A673 (cell line): Measurements from ENCODE around the gene SOX6. TPM values are rescaled to one million over a fixed set of nuclear protein-coding genes. Genes with fewer than 3 reads are reported as not detected.

Experiments
- BruUV-seq: library from RNA; stranded (reverse); fragments of 400-500 nt; replicated peaks from 2 replicates; lab custom pipeline; 2021; lab: Mats Ljungman, UMichigan
- CTCF ChIA-PET: fragments of 300-600 bp; sonication (Branson Sonifier 250); formaldehyde crosslinking; loops from one replicate; lab custom pipeline; 2022; ENCODE audit warnings: antibody characterized with exemption; lab: Charles Lee
- POLR2A ChIA-PET: fragments of 300-600 bp; sonication (Branson Sonifier 250); formaldehyde crosslinking; loops from one replicate; lab custom pipeline; 2022; ENCODE audit warnings: antibody characterized with exemption; ENCODE audit not compliant: low non-redundant PET; lab: Charles Lee
- DNase-seq: peaks from one replicate; pipeline ENCODE4 v3.0.0-alpha.2; 2015; ENCODE audit warnings: low spot score
- H3K27ac ChIP-seq: fragments of 200-600 bp; sonication (generic); 2 replicates; pipeline ENCODE4 v1.5.1; 2016; ENCODE audit warnings: mixed run types, low read depth, mild to moderate bottlenecking, mixed read lengths, antibody characterized with exemption, low read length; ENCODE audit not compliant: poor library complexity, severe bottlenecking
- H3K27me3 ChIP-seq: fragments of 200-600 bp; sonication (generic); replicated peaks from 2 replicates; pipeline ENCODE4 v1.6.1; 2017; ENCODE audit warnings: mixed run types, low read depth, mild to moderate bottlenecking, mixed read lengths, antibody characterized with exemption, low read length; ENCODE audit not compliant: insufficient read depth, poor library complexity
- H3K36me3 ChIP-seq: fragments of 200-600 bp; sonication (generic); 2 replicates; pipeline ENCODE4 v1.6.1; 2016; ENCODE audit warnings: mixed run types, mild to moderate bottlenecking, mixed read lengths, antibody characterized with exemption, low read length; ENCODE audit not compliant: insufficient read depth, poor library complexity, severe bottlenecking
- H3K4me1 ChIP-seq: fragments of 200-600 bp; sonication (generic); 2 replicates; pipeline ENCODE4 v1.6.1; 2017; ENCODE audit warnings: mixed run types, mild to moderate bottlenecking, mixed read lengths, antibody characterized with exemption, low read length; ENCODE audit not compliant: insufficient read depth, poor library complexity, severe bottlenecking
- H3K4me3 ChIP-seq: fragments of 200-600 bp; sonication (generic); 2 replicates; pipeline ENCODE4 v1.5.1; 2016; ENCODE audit warnings: low read depth, mixed run types, mild to moderate bottlenecking, mixed read lengths, low read length; ENCODE audit not compliant: poor library complexity, severe bottlenecking
- H3K9me3 ChIP-seq: fragments of 200-600 bp; sonication (generic); 2 replicates; pipeline ENCODE4 v1.6.1; 2016; ENCODE audit warnings: mixed run types, low read depth, mild to moderate bottlenecking, mixed read lengths, antibody characterized with exemption, low read length; ENCODE audit not compliant: poor library complexity, severe bottlenecking
- EZH2 ChIP-seq: fragments of 200-600 bp; sonication (generic); IDR thresholded peaks from 2 replicates; pipeline ENCODE4 v1.6.1; 2017; ENCODE audit warnings: borderline replicate concordance, low read depth, mild to moderate bottlenecking, mixed read lengths, antibody characterized with exemption, low read length; ENCODE audit not compliant: poor library complexity, severe bottlenecking
- intact Hi-C: fragments of 100-400 bp; cut with micrococcal nuclease; formaldehyde crosslinking; loops from one replicate; pipeline ENCODE4 v1.10.0; 2022; ENCODE audit not compliant: unreplicated experiment
- total RNA-seq: library from RNA; stranded (reverse); gene quantifications from 2 replicates; pipeline ENCODE4 v1.2.3, GENCODE V29; 2021
- TF ChIP-seq, protein P1 (sequence below): fragments of 300-800, 200-600 bp; sonication (generic); conservative IDR thresholded peaks from 2 replicates; pipeline ENCODE4 v1.5.1; 2017; ENCODE audit warnings: low read depth, mild to moderate bottlenecking, antibody characterized with exemption, low read length, moderate library complexity, mixed read lengths

The SOX6 gene
- total RNA-seq, 1 experiment from 2014 or later: 27.5 TPM

DNA sequence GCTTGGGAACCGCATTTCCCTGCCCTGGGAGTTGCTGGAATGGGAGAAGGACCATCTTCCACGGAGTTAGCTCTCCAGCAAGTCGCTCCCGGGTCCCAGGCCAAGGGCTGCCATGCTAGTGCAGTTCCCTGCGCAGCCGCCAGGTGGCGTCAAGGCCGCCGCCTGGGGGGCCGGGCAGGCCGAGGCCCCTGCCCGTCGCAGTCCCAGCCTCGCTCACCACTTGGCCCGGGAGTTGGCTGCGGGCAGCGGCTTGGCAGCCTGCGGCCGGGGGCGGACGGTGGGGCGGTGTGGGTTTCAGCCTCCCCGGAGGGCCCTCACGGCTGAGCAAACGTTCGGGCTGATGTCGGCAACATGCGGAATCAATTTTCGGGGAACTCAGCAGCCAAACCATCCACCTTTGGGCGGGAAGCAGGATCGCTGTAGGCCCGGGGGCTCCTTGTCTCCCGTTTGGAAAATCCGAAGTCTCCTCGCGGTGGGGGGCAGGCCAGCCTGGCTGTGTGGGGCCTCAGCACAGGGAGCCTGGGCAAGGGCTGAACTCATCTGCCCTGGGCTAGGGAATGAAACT, 415.1 kb downstream of the SOX6 start:
- H3K9me3 ChIP-seq: peaks cover under 1% of the 10 kb centered on the region
- H3K4me3 ChIP-seq: no peak overlapping the region
- DNase-seq: no peak
- POLR2A ChIA-PET: no interaction called here
- no peak for TF ChIP-seq EZH2
- TF ChIP-seq, protein P1, sequence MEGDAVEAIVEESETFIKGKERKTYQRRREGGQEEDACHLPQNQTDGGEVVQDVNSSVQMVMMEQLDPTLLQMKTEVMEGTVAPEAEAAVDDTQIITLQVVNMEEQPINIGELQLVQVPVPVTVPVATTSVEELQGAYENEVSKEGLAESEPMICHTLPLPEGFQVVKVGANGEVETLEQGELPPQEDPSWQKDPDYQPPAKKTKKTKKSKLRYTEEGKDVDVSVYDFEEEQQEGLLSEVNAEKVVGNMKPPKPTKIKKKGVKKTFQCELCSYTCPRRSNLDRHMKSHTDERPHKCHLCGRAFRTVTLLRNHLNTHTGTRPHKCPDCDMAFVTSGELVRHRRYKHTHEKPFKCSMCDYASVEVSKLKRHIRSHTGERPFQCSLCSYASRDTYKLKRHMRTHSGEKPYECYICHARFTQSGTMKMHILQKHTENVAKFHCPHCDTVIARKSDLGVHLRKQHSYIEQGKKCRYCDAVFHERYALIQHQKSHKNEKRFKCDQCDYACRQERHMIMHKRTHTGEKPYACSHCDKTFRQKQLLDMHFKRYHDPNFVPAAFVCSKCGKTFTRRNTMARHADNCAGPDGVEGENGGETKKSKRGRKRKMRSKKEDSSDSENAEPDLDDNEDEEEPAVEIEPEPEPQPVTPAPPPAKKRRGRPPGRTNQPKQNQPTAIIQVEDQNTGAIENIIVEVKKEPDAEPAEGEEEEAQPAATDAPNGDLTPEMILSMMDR: peak; percentile 33; the same call in 1 of the 2 replicates
- no TSS peak for BruUV-seq
- CTCF ChIA-PET: no interaction called here
- H3K4me1 ChIP-seq: no peaks in the 10 kb centered on the region
- no peaks in the 10 kb centered on the region for H3K27me3 ChIP-seq
- no peak overlapping the region for H3K27ac ChIP-seq
- no peaks in the 10 kb centered on the region for H3K36me3 ChIP-seq
- intact Hi-C loops: no loop called here

GRCh38 chr11:15940462-15941205, 415.7 kb downstream of the SOX6 start:
- CTCF ChIA-PET: no interaction called here
- DNase-seq: no peak
- intact Hi-C loops: no loop called here
- BruUV-seq: no TSS peak
- Histone ChIP-seq H3K4me1 (no peaks in the 10 kb centered on the region), H3K9me3 (no peaks in the 10 kb centered on the region), H3K27me3 (no peaks in the 10 kb centered on the region), H3K27ac (no peak overlapping the region), H3K4me3 (no peak overlapping the region), H3K36me3 (no peaks in the 10 kb centered on the region)
- POLR2A ChIA-PET: no interaction called here
- TF ChIP-seq, protein P1: no peak
- no peak for TF ChIP-seq EZH2

DNA sequence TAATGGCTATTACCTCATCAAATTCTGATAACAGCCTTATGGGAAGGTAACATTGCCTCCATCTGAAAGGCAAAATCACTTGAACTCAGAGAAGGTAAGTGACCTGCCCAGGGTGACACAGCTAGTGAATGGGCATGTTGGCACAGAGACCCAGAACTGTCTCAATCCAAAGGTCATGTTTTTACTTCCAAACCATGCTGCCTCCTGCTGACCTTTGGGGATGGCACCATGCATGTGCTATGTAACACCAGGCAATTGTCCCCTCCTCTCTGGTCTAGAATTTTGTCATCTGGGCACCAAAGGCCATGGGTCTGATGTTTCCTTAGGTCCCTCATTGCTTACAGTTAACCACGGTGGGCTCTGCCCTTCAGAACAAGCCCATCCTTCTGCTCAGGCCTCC, 417.4 kb downstream of the SOX6 start:
- Histone ChIP-seq H3K4me1 (no peaks in the 10 kb centered on the region), H3K27ac (no peak overlapping the region), H3K36me3 (no peaks in the 10 kb centered on the region), H3K4me3 (no peak overlapping the region), H3K9me3 (no peaks in the 10 kb centered on the region), H3K27me3 (no peaks in the 10 kb centered on the region)
- intact Hi-C loops: no loop called here
- ChIA-PET CTCF (no interaction called here), POLR2A (no interaction called here)
- no TSS peak for BruUV-seq
- DNase-seq: no peak
- TF ChIP-seq EZH2: no peak
- TF ChIP-seq, protein P1: no peak
